ENCODE data around the gene CRAT.

DNA sequence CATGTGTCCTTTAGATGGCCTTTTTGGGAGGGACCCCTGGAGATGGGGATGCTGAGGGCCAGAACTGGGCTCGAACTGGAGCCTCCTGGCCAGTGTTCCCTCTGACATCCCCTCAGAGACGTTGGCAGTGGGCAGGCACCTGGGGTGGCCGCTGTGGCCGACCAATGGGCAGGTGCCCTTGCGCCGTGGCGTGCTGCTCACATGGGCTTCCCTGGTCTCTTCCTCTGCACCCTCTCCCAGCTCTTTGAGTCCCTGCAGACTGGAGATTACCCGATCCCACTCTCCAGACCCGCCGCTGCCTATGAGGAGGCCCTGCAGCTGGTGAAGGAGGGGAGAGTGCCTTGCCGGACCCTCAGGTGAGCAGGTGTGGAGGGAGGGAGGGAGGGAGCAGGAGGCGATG lies 49.6 kb downstream of the CRAT start:
- TF ChIP-seq POLR2A (IDR thresholded peaks at IDR 0.05) = no peak
- TF ChIP-seq POLR2AphosphoS5 (IDR thresholded peaks at IDR 0.05) = no peak
- TF ChIP-seq, protein P1, sequence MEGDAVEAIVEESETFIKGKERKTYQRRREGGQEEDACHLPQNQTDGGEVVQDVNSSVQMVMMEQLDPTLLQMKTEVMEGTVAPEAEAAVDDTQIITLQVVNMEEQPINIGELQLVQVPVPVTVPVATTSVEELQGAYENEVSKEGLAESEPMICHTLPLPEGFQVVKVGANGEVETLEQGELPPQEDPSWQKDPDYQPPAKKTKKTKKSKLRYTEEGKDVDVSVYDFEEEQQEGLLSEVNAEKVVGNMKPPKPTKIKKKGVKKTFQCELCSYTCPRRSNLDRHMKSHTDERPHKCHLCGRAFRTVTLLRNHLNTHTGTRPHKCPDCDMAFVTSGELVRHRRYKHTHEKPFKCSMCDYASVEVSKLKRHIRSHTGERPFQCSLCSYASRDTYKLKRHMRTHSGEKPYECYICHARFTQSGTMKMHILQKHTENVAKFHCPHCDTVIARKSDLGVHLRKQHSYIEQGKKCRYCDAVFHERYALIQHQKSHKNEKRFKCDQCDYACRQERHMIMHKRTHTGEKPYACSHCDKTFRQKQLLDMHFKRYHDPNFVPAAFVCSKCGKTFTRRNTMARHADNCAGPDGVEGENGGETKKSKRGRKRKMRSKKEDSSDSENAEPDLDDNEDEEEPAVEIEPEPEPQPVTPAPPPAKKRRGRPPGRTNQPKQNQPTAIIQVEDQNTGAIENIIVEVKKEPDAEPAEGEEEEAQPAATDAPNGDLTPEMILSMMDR (IDR thresholded peaks at IDR 0.05) = no peak
